GM12878 (cell line): ENCODE measurements around the gene SSRP1. TPM values are rescaled to one million over a fixed set of nuclear protein-coding genes. Genes with fewer than 3 reads are reported as not detected.

Source experiments
- ASH2L ChIP-seq: fragments of 300-600, 200-600 bp; sonication (generic); IDR thresholded peaks from 2 replicates; pipeline ENCODE4 v1.6.1; 2017; ENCODE audit warnings: low read depth, mild to moderate bottlenecking, borderline replicate concordance
- ATF2 ChIP-seq: IDR thresholded peaks from 2 replicates; pipeline ENCODE4 v1.6.1; 2012; ENCODE audit warnings: low read length, inconsistent platforms
- BRCA1 ChIP-seq: IDR thresholded peaks from 2 replicates; pipeline ENCODE4 v1.6.1; 2011; ENCODE audit warnings: low read depth, low read length, improper control_type of control experiment
- ELK1 ChIP-seq: IDR thresholded peaks from 2 replicates; pipeline ENCODE4 v1.6.1; 2012; ENCODE audit warnings: low read depth, low read length, improper control_type of control experiment
- NR2C2 ChIP-seq: IDR thresholded peaks from 2 replicates; pipeline ENCODE4 v1.6.1; 2011; ENCODE audit warnings: borderline replicate concordance, low read depth; ENCODE audit not compliant: control insufficient read depth, insufficient read length
- SMAD1 ChIP-seq: fragments of 450-650 bp; IDR thresholded peaks from 2 replicates; pipeline ENCODE4 v1.6.1; 2018; ENCODE audit warnings: mild to moderate bottlenecking, low read depth; ENCODE audit not compliant: partially characterized antibody
- SUPT20H ChIP-seq: IDR thresholded peaks from 2 replicates; pipeline ENCODE4 v1.6.1; 2011; ENCODE audit warnings: low read depth, mild to moderate bottlenecking, low read length, moderate library complexity, borderline replicate concordance; ENCODE audit not compliant: control insufficient read depth
- ZBTB40 ChIP-seq: fragments of 450-650 bp; IDR thresholded peaks from 2 replicates; pipeline ENCODE4 v1.6.1; 2016; ENCODE audit warnings: mild to moderate bottlenecking, moderate library complexity, borderline replicate concordance
- polyA plus RNA-seq, 11 experiments: library from polyadenylated mRNA; depleted of rRNA in 4 of 11; unstranded in 6 of 11; stranded (reverse) in 5 of 11; fragments of >200 nt; fragmentation: Nextera tagmentation in 4 of 11; fragmentation: Illumina TruSeq in 1 of 11; extraction: Ambion mirVana in 4 of 11; extraction: Trizol in 1 of 11; gene quantifications; 1 replicate in 1 of 11; 2 replicates in 10 of 11; pipeline versions ENCODE4 v1.2.1 to v1.2.3, GENCODE V29; 2011 to 2016; ENCODE audit warnings: inconsistent platforms in 2 of 11, missing spikeins in 2 of 11, low read depth in 1 of 11
- total RNA-seq, 4 experiments: library from RNA; depleted of rRNA in 3 of 4; stranded (reverse); fragments of >200 nt in 3 of 4; fragmentation: Illumina TruSeq in 1 of 4; extraction: Trizol in 1 of 4; gene quantifications; 2 replicates each; pipeline versions ENCODE4 v1.2.1 to v1.2.3, GENCODE V29; 2013 to 2021

The SSRP1 gene
- total and polyA plus RNA-seq, 10 of the 15 experiments (the other 5 are each of a cell fraction or from before 2014, with no cell fraction given): 73.6 to 279 (median 138) TPM

DNA sequence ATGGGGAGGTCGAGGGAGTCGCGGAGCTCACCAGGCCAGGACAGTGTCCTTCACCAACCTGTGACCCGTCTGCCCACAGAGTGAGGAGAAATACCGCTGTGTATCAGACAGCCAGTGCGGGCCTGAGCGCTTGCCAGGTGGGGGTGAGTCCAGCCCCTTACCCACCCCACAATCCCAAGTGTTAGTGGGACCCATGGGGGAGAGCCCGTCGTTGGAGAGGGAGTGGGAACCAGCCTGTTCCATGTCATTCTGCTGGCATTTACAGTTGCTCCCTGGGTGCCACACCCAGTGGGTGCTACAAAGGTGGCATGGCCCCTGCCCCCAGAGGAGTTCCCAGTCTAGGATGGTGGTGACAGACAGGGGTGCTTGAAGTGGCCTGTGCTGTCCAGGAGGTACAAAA, 11.6 kb upstream of the SSRP1 start (continued):
- TF ChIP-seq ZBTB40 (no peak), NR2C2 (no peak), SMAD1 (no peak), SUPT20H (no peak), ATF2 (no peak), ASH2L (no peak), ELK1 (no peak), BRCA1 (no peak)
- TF ChIP-seq, all 136 proteins: peak for 0
